Ramos (cell line): Measurements from ENCODE around the gene ACTL8.

Experiments
- in situ Hi-C: fragments of 300-500 bp; cut with MboI; formaldehyde crosslinking; loops from one replicate; pipeline ENCODE4 v1.14.3; 2022; ENCODE audit warnings: low sequenced_read_pairs; ENCODE audit not compliant: unreplicated experiment

The ACTL8 gene

DNA sequence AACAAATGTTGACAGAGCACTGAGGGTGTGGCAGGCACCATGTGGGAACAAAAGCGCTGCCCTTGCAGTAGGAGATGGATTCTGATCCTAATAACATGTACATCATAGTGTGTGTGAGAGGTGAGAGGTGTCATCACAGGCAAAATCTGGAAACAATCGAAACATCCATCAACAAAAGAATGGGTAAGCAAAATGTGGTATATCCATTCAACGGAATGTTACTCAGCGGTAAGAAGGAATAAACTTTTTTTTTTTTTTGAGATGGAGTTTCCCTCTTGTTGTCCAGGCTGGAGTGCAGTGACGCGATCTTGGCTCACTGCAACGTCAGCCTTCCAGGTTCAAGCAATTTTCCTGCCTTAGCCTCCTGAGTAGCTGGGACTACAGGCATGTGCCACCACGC, 112.3 kb downstream of the ACTL8 start:
- in situ Hi-C loops = no loop called here

DNA sequence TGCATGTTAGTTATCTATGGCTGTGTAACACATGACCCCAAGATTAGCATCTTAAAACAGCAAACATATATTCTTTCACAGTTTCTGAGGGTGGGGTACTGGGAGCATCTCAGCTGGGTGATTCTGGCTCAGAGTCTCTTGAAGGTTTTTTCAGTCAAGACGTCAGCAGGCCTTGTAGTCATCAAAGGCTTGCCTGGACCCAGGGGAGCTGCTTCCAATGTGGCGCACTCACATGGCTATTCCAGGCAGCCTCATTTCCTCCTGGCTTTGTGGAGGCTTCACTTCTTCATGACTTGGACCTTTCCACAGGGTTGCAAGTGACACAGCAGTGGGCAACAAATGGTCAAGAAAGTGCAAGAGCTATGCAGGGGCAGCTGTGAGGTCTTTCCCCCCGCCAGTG, 114.7 kb downstream of the ACTL8 start:
- in situ Hi-C loops = no loop called here

DNA sequence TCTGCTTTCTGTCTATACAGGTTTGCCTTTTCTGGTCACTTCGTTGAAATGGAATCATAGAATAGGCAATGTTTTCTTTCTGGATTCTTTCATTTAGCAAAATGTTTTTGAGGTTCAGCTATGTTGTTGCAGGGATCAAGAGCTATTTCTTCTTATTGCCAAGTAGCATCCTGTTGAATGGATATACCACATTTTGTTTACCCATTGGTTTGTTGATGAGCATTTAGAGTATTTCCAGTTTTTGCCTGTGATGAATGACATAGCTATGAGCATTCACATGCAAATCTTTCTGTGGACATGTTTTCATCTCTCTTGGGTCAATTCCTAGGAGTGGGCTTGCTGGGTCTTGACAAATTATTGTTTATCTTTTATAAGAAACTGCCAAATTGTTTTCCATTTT, 115.5 kb downstream of the ACTL8 start:
- in situ Hi-C loops = no loop called here

DNA sequence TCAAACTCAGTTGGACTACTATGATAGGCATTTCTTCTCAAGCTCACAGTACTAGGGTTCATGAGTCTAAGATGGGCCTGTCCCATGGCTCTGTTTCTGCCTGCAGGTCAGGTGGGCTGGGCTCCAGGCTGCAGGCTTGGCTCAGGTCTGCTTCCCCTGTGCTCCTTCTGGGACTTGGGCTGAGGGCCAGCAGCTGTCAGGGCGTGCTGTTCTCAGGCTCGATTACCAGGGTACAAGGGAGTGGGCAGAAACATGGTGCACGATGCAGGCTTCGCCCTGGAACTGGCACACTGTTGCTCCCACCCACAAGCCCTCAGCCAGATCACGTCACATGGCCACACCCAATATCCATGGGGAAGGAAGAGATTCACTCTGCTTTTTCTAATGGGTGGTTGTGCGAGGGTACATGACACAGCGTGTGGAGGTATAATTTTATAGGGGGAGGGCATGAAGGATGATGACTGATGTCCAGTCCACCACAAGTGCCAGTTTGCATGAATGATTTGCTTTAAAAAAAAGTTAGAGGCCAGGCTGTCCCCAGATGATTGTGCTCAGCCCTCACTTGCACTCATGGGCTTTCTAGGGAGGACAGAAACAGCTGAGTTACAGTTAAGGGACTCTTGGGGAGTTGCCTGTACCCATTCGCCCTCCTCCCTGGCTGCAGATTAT, 118.0 kb downstream of the ACTL8 start:
- in situ Hi-C loops = no loop called here

DNA sequence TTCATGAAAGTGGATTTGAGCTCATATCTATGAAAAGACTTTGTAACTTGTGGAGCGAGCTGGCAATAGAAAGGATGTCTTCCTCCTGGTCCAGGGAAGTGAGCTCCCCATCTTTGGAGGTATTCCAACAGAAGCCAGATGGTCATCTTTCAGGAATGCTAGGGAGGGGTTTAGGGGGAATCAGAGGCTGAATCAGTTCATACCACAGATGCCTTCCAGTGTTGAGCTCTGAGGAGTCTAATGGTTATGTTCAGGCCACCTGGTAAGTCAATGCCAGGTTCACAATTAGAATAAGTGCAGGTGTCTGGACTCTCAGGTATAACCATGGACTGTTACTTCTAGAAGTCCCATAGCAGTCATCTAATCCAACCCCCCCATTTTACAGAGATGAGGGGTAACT, 119.1 kb downstream of the ACTL8 start:
- in situ Hi-C loops = no loop called here

DNA sequence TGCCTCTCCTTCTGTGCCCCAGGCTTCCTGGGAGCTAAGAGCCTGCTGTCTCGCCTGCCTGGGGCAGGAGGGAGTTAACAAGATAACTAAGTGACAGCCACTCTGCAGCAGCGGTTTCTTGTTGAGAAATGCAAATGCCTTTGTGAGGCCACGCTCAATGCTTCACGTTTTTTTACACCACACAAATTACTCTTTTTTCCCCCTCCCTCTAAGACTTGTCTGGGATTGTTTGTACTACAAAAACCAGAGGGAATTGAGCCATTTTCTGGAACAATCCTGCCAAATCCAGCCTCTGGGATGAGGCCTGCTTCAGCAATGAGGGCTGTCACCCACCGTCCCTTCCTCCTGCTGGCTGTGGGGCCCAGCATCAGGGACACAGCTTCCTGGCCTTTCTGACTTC, 119.6 kb downstream of the ACTL8 start:
- in situ Hi-C loops = no loop called here

DNA sequence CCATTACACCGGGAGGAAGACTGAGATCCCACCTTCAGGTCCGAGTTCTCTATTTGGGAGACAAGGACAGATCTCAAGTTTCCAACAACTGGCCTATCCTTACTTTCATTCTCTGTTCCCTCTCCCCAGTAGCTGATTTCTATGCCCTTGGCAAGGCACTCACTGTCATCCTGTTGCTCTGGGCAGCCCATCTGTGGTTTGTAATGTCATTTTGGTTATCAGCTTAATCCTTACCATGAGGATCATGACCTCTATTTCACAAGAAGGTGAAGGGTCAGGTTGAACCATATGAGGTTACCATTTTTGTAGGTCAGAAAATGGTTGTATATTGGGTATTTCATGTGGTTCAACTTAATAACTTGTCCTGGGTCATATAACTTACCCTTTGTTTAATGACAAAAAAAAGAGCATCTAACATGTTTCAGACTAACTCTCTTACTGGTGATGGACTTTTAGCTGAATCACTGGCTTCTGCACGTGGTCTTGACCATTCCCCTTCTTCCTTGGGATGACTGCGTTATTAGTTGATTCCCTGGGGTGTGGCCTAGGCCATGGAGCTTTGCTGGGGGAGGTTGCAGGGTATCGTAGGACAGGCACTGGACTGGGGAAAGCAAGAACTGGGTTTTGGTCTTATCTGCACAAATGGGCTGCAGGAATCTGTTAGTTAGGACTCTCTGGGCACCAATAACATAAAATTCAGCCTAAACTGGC, 120.2 kb downstream of the ACTL8 start:
- in situ Hi-C loops = no loop called here

DNA sequence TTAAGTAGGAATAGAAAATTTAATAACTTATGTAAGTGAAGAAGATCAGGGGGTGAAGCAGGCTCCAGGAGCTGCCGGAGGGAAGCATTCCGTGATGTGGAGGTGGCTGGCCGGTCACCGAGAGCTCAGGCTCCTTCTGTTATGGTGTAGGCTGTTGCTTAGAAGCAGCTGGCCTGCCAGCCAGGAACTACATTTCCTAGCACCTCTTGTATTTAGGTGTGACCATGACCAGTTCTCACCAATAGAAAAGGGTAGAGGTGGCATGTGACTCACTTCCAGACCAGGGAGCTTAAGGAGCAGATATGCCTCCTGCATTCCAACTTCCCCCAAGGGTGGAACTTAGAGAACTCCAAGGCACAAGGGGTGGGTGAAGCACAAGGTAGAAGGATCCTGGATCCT, 120.7 kb downstream of the ACTL8 start:
- in situ Hi-C loops = no loop called here
